Regular cardiac myocyte (primary cell): ENCODE measurements around the gene KIF12. TPM values are rescaled to one million over a fixed set of nuclear protein-coding genes. Genes with fewer than 3 reads are reported as not detected.

Experiments
- total RNA-seq: library from RNA; depleted of rRNA; stranded (reverse); fragments of >200 nt; gene quantifications from 2 replicates; pipeline ENCODE4 v1.2.3, GENCODE V29; 2014

KIF12 gene
- total RNA-seq = under 0.01 and 0.38 TPM in 2 replicates

GRCh38 chr9:114098936-114099668 is at the start of gene KIF12:
KIF12 (minus strand) TSS chr9:114099292; CDS start chr9:114099276, 16 bp downstream.

GRCh38 chr9:114078021-114078780 is 20.9 kb downstream of the KIF12 start, which contains the start of gene AMBP:
AMBP (minus strand) TSS chr9:114078300; CDS start chr9:114078209, 91 bp downstream.

Other genes with a start within 250 kb of the KIF12 start
- gene ZNF618, start 223.0 kb downstream of the KIF12 start, total RNA-seq = 7.3 and 9.2 TPM in 2 replicates
- gene AMBP, start 21.0 kb downstream of the KIF12 start, total RNA-seq = not detected in 2 replicates
- 5.2 and 9.9 TPM in 2 replicates for gene COL27A1, start 56.2 kb upstream of the KIF12 start, total RNA-seq
- gene ORM1, start 223.8 kb upstream of the KIF12 start, total RNA-seq = not detected in 2 replicates
- not detected in 2 replicates for gene ORM2, start 230.6 kb upstream of the KIF12 start, total RNA-seq